GM12892 (cell line): ENCODE results near the gene FGF12.
"Not testable (repeated sequence)": the region's sequence is repeated elsewhere in the genome, so short reads cannot be mapped to it uniquely, and the experiment has no call there.

ENCODE experiments used
- DNase-seq: peaks from one replicate; pipeline ENCODE4 v3.0.0; 2011; ENCODE audit not compliant: insufficient read length
- FAIRE-seq: peaks from 2 replicates; lab custom pipeline; 2011; peaks lifted over from hg19 to GRCh38; lab: Jason Lieb, UNC
- POLR2A ChIP-seq: IDR thresholded peaks from 2 replicates; pipeline ENCODE4 v1.6.1; 2011; ENCODE audit warnings: low read depth, low read length, control low read depth
- POLR2AphosphoS5 ChIP-seq: IDR thresholded peaks from 2 replicates; pipeline ENCODE4 v1.6.1; 2011; ENCODE audit warnings: low read depth, low read length, control low read depth
- TAF1 ChIP-seq: IDR thresholded peaks from 2 replicates; pipeline ENCODE4 v1.6.1; 2011; ENCODE audit warnings: low read depth, mild to moderate bottlenecking, control low read depth, low read length, borderline replicate concordance

FGF12 gene

DNA sequence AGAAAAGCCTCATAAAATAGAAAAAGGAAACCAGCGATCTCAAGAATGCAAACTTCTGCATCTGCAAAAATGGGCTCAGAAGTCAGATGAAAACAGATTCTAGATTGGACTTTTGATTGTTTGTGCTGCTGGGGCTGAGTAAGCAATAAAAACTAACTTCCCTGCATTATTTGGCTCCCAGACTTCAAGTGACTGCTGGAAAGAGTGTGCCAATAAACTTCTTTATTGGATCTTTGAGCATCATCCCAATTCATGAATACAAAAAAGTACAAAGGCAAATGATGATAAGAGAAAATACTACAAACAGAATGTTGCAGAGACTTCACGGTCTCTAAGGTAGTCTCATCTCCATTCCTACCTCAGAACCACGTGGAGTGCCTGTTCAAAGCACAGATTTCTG lies 97.9 kb downstream of the FGF12 start:
- no peak for DNase-seq
- FAIRE-seq = no peak
- TF ChIP-seq POLR2AphosphoS5 = no peak
- TF ChIP-seq TAF1 = no peak
- TF ChIP-seq POLR2A = no peak

DNA sequence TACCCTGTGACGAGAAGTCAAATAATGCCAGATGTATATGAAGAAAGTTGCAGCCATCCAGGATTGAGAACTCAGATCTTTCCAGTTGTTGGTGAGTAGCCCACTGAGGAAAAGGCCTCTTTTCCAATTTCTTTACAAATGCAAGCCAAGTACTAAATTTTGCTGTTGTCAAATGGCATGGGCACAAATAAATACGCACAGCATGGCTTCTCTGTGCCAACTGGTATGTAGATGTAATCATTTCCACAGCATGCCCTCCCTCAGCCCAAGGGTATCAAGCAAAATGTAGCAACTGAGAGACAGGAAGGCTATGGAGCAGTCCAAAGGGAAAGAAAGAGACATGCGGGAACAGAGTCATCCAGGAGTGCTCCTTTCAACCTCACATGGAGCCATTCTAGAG lies 105.4 kb downstream of the FGF12 start:
- DNase-seq (no peak), FAIRE-seq (no peak)
- no peak for TF ChIP-seq TAF1
- TF ChIP-seq POLR2A = no peak
- no peak for TF ChIP-seq POLR2AphosphoS5

DNA sequence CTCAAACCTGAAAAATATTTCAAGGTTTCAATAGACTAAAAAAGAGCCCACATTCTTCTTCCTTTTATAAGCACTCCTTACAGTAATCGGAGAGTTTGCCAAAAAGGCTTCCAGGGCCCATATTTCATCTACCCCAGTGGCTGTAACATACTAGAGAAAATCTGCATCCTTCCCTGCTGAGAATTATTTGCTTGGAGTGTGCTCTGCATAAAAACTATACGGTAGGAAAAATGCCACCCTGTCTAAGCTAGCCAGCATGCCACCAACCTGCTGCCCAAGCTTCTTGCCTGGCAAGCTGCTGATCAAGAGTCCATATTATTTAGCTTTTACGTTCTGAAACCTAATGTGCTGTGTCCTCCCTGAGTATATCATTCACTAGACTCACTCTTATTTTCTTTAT lies 107.1 kb downstream of the FGF12 start:
- TF ChIP-seq POLR2AphosphoS5 (no peak), TAF1 (no peak), POLR2A (no peak)
- DNase-seq (no peak), FAIRE-seq (no peak)

GRCh38 chr3:192611411-192611810 lies 115.9 kb downstream of the FGF12 start:
- no peak for DNase-seq
- FAIRE-seq = no peak
- no peak for TF ChIP-seq TAF1
- no peak for TF ChIP-seq POLR2A
- no peak for TF ChIP-seq POLR2AphosphoS5

- TF ChIP-seq POLR2AphosphoS5 = no peak
- TF ChIP-seq POLR2A = no peak
- TF ChIP-seq TAF1 = no peak
- no peak for DNase-seq
- no peak for FAIRE-seq
Measured at GRCh38 chr3:192608726-192609600, 118.4 kb downstream of the FGF12 start.

DNA sequence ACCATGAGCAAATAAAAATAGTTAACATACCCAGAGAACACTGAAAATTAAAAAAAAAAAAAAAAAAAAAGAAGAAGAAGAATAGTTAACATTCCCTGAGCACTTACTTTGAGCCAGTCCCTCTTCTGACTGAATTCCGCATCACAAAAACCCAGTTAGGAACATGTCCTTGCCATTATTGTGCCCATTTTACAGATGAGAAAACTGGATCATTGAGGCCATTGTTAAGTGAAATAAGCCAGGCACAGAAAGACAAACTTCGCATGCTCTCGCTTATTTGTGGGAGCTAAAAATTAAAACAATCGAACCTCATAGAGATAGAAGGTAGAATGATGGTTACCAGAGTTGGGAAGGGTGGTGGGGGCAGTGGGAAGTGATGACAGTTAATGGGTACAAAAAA lies 119.5 kb downstream of the FGF12 start:
- FAIRE-seq = no peak
- no peak for DNase-seq
- TF ChIP-seq TAF1 = no peak
- no peak for TF ChIP-seq POLR2AphosphoS5
- no peak for TF ChIP-seq POLR2A

- no peak for FAIRE-seq
- TF ChIP-seq POLR2A = no peak
- no peak for TF ChIP-seq POLR2AphosphoS5
- TF ChIP-seq TAF1 = no peak
- no peak for DNase-seq
Measured at GRCh38 chr3:192597913-192598312, 129.4 kb downstream of the FGF12 start.

GRCh38 chr3:192597506-192597905 lies 129.8 kb downstream of the FGF12 start:
- DNase-seq = no peak
- no peak for FAIRE-seq
- no peak for TF ChIP-seq POLR2AphosphoS5
- no peak for TF ChIP-seq POLR2A
- TF ChIP-seq TAF1 = no peak

DNA sequence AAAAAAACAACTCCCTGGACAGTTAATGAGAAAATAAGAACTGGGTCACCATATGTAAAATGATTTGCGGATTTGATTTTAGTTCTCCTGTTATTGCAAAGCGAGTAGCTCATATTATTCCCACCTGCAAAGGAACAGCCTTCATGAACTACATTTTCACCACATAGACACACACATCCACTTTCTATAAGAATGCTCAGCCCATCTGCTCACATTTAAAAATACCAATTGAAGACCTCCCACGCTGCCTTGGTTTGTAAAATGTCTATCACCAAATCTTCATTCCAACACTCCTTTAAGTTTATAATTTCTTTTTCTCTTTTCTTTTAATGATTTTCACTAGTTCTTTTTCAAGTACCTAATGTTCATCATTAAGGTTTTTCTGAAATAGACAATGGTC lies 148.6 kb downstream of the FGF12 start:
- no peak for TF ChIP-seq POLR2AphosphoS5
- no peak for TF ChIP-seq TAF1
- TF ChIP-seq POLR2A = no peak
- DNase-seq (no peak), FAIRE-seq (no peak)

- FAIRE-seq = no peak
- TF ChIP-seq POLR2AphosphoS5 = no peak
- no peak for TF ChIP-seq TAF1
- TF ChIP-seq POLR2A = no peak
- no peak for DNase-seq
Measured at GRCh38 chr3:192577811-192578210, 149.5 kb downstream of the FGF12 start.

GRCh38 chr3:192577271-192577670 lies 150.1 kb downstream of the FGF12 start:
- TF ChIP-seq TAF1 = no peak
- no peak for FAIRE-seq
- DNase-seq = no peak

- FAIRE-seq, DNase-seq: not testable (repeated sequence)
Measured at GRCh38 chr3:192576704-192577103, 150.6 kb downstream of the FGF12 start.
